Stimulated activated CD8-positive, alpha-beta memory T cell treated with anti-CD3 and anti-CD28 coated beads, Interleukin-12 subunit alpha, Interleukin-12 subunit beta, amount 100 ng/mL, for 24 hours (primary cell): ENCODE results near the gene PPEF1.
"Not testable (repeated sequence)": the region's sequence is repeated elsewhere in the genome, so short reads cannot be mapped to it uniquely, and the experiment has no call there.

Source experiments
- DNase-seq: peaks from one replicate; pipeline ENCODE4 v3.0.0-alpha.2; 2020; ENCODE audit errors: extremely low read depth

PPEF1 gene

DNA sequence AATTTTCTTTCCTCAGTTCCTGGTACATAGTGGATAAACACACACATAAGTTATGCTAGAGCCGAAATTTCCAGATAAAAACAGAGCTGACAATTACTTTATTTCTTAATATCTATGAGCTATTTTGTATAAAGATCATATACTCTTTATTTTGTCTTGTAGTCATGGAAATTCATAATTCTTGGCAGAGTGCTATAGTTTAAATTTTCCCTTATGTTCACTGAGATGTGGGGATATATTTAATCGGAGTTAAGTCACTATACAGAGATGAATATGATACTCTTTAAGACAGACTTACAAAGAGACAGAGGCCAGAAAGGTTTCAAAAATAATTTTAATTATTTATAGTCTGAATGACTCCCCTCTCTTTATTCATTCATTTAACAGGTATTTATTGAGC is 89.7 kb downstream of the PPEF1 start:
- no peak for DNase-seq

DNA sequence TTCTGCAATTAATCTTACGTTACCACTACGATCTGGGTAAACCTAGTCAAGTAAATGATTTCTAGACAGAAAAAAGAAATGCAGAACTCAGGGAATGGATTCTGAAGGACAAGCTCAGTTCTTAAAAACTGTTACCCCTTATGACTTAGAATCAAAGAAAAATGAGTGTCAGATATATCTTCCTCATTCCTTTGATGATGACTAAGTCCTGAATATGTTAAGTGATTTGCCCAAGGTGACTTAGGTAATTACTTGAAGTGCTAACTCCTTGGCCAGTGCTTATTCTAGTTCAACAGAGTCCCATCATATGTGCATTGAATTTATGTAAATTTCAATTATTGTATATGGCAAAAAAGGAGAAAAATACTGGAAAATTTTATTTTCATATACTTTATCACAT is 92.5 kb downstream of the PPEF1 start:
- DNase-seq = no peak

DNA sequence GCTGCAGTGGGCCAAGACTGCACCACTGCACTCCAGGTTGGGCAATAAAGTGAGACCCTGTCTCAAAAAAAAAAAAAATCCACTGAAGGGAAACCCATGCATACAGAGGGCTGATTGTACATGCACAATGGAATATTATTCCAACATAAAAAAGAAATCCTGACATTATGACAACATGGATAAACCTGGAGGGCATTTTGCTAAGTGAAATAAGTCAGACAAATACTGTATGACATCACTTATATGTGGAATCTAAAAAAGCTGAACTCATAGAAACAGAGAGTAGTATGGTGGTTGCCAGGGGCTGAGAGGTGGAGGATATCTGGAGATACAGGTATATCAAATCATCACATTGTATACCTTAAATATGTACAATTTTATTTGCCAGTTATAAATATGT is 102.2 kb downstream of the PPEF1 start:
- no peak for DNase-seq

DNA sequence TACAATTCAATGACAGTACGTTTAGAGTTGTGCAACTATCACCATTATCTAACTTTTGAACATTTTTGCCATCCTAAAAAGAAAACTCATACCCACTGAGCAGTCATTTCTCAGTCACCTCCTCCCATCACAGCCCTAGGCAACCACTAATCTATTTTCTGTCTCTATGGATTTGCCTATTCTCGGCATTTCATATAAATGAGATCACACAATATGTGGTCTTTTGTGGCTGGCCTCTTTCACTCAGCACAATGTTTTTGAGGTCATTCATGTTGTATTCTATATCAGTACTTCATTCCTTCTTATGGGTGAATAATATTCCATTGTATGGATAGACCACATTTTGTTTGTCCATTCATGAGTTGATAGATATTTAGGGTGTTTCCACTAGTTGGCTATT is 103.0 kb downstream of the PPEF1 start:
- DNase-seq = no peak

DNA sequence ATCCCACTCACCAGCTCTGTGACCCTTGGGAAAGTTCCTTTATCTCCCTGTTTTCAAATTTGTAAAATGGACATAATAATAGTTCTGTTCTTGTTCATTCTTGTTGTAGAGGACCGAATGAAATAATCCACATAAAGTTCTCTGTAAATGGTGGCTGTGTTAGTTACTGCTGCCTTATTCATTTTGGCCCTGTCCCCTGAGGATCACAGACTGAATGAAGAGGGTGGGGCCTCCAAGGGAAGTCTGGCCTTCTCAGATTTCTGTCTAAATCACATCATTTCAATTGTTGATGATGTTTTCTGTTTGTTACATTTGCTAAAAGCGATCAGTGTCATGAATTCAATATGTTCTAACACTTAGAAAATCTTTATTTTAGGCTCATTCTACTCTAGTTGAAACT is 117.9 kb downstream of the PPEF1 start:
- no peak for DNase-seq

DNA sequence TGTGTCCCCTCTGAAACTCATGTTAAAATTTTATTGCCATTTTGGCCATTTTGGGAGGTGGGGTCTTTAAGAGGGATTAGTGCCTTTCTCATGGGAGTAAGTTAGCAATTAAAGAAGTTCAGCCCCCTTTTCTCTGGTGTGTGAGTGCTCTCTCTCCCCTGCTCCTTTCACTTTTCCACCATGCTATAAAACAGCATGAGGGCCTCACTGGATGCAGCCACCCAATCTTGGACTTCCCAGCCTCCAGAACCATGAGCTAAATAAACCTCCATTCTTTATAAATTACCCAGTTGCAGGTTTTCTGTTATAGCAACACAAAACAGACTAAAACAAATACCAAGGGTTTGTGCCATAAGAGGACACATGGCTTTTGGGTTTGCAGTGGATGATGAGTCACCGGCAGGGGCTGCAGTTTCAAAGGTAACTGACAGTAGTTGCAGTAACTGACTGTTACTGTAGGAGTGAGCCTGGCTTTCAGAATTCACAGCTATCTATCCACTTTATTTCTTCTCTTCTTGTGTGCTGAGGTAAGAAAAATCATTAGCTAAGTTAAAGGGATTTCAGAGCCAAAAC is 121.5 kb downstream of the PPEF1 start:
- DNase-seq = no peak

DNA sequence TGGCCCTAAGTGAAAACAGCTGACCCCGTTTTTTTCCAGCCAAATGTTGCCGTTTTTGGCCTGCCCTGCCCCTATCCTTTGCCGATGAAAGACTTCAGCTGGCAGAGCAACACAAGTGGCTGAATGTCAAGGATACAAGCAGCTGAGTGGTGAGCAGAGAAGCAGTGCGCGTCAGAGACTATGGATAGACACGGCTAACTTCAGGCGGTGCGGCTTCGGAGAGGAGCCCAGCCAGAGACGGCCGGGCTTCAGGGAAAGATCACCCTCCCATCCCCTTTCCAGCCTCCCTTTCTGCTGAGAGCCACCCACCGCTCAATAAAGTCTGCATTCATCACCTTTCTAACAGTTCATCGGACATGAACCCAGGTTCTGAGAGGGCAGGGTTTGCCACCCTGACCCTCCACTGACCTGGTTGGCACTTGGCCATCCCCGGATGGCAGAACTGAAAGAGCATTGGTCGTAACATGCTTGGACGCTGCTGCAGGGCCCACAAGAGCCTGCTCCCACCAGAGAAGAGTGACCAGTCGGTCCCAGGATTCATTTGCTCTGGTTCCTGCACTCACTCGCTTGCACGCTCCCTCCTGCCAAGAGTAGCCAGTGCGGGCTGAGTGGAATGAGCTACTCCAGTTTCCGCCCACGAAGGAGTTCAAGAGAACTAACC is 125.8 kb downstream of the PPEF1 start:
- no peak for DNase-seq

DNA sequence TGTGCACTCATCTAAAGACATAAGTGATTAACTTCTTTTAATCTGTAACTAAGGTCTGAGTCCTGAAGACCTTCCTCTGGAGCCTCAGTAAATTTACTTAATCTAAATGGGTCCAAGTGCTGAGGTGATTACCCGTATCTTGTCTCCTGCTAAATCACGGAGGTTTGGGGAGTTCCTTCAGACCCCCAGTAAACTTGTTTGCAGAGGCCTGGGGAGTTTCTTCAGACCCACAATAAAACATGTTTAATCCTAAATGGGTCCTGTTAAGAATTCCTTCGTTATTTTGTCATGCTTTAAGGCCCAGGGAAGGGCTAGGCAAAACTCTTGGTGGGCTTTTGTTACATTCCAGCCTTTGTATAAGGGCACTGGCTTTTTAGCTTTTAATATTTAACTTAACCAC is 140.5 kb downstream of the PPEF1 start:
- DNase-seq = not testable (repeated sequence)

DNA sequence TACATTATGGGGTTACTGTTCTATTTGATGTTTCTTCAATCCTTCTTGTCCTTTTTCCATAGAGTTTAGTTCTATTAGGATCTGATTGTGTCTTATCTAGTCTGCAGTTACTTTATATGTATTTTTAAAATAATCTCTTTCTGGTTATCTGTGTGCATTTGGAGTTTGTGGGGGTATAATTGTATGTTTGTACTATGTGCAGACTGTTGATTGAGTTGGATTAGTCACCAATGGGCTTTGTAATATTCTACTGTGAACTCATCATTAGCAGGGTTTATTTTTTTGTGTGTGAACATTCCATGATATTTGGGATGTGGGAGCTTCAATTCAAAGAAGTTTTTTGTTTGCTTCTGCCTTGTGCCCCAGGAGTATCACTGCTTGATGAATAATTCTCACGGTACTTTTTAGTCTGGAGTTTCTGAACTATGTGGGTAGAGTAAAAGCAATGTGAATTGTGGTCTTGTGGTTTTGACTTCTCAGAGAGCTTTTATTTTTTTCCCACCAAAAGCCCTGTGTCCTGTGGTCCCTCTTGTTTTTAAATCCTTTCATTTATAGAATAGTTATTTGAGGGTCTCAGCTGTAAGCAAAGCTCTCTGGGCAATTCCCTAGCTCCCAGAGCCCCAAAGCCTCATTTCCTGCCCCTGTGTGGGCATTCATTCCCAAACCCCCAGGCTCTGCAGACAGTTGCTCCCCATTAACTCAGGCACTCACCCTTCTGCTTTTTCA is 148.6 kb downstream of the PPEF1 start:
- no peak for DNase-seq

DNA sequence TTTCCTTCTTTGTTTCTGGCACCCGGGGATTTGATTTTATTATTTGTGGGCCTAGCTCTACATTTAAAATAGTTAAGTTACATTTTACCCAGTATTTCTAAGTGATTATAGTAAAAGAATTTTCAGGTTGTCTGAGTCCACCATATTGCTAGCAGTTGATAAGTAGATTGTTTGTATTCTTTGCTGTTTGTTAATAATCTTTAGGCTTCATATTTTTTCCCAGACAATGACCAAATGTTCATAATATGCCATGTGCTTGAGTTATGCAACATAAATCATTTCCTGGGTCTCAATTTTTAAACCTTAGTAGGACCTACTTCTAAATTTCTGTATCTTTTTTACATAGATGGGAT is 149.2 kb downstream of the PPEF1 start:
- DNase-seq = no peak

DNA sequence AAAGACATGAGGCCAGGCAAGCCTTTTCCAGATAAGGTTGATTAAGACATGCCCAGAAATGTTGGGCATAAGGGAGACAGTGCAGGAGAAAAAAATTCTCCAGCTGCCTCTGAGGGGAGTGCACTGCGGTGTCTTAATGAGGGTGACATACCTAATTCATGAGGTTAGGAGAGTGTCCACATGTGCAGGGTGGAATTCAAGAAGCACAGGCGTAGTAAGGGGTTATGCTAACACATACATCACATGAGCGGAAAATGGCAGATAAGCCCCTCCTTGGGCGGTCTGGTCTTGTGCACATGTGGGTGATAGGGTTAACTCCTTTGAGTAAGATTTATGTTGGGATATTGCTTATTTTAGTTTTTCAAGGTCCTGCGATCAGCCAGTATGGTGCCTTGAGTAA is 154.1 kb downstream of the PPEF1 start:
- no peak for DNase-seq

DNA sequence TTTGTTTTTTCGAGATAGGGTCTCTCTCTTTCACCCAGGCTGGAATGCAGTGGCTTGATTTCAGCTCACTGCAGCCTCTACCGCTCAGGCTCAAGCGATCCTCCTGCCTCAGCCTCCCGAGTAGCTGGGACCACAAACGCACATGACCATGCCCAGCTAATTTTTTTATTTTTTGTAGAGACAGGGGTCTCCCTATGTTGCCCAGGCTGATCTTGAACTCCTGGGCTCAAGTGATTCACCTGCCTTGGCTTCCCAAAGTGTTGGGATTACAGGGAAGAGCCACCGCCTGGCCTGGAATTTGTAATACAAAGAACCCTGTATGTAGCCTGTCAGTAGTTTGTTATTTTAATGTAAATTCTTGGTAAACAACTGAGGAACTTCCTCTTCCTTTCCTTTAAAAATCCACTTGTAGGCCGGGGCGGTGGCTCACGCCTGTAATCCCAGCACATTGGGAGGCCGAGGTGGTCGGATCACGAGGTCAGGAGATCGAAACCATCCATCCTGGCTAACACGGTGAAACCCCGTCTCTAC is 157.0 kb downstream of the PPEF1 start:
- no peak for DNase-seq

DNA sequence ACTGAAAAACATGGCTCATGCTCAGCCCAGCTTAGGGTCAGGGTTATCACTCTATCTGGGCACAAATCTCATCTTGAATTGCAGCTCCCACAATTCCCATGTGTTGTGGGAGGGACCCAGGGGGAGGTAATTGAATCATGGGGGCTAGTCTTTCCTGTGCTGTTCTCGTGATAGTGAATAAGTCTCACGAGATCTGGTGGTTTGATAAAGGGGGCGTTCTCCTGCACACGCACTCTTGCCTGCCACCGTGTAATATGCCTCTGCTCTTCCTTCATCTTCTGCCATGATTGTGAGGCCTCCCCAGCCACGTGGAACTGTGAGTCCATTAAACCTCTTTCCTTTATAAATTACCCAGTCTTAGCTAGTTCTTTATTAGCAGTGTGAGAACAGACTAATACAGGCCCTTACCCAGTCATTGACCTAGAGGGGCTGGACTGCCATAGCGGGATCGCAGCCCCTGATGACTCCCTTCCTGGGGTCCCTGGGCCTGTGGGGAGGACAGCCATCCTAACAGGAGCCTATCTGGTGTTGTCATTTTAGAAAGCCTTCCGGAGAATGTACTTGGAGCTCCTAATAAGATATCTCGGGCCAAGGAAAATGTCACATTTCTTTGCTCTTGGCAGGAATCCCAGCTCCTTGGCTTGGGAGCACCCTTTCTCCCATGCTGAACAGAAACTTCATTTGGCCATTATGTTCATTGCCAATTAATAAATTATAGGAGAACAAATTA is 163.9 kb downstream of the PPEF1 start:
- DNase-seq = no peak

DNA sequence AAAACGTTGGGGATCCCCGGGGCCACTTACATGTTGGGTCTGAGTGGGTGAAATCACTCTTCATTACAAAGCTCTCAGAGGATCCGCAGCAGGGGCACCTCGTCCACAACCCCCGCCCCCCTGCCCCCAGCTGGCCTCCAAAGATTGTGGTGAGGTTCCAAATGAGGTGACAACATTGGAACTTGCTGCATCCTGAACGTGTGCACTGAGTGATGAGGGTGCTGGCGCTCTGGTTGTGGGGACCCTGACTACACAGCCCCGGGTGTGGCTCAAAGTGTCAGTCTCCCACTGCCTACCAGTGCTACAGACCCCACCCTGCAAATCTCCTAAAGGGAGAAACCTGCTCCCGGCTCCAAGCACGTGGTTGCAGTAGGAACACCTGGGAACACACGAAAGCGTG is 164.5 kb downstream of the PPEF1 start:
- DNase-seq = no peak

DNA sequence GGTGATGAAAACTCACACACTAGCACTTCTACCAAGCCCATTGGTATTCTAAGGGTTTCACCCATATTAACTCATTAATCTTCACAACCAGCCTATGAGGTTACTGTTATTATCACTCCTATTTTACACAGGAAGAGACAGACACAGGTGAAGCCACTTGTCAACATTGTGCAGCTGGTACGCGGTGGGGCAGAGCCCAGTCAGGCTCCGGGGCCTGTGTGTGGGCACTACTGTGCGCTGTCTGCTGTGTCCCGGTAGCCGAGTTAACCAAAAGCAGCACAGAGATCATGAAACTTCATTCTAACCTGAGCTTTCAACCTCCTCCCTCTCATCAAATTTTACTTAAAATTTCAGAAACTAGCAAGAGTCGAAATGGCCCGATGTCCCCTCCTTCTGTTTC is 165.2 kb downstream of the PPEF1 start:
- DNase-seq = no peak

DNA sequence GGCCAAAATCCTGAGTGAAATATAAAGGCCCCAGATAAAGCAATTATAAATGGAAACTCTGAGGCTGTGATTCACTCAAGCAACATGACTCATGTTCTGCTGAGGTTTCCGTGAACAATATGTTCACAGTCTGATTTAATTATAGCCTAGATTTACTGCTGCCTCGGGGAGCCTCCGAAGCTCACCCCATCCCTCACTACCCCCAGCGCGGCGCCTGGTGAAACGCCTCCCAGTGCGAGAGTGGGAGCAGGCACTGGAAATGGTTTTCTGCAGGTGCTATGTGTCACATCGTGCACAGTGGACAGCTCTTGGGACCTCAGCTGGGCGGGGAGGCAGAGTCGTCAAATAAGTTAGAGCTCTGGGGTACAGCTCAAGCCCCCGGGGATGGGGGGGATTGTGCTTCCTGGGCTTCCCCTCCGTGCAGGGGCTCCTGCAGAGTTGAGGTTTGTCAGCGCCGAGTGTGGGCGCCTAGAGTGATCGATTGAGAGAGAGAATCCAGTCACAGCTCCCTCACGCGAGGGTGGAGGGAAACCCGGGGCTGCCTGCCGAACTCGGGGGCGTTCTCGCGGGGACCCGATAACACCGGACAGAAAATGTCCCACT is 165.8 kb downstream of the PPEF1 start:
- no peak for DNase-seq

DNA sequence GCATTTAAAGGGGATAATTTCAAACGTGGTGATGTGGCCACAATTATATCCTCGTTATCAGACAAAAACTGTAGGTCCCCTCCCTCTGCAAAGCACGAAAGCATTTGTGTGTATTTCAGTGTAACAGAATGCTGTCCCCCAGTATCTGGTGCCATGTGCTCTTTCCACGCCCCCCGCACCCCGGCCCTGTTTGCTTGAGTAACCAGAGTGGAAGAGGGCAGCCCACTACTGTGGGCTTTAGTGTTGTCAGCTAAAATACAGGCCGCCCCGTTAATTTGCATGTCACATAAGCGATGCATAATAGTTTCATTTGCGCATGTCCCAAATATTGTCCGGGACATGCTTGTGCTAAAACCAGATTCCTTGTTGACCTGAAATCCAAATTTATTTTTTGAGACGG is 166.4 kb downstream of the PPEF1 start:
- no peak for DNase-seq

DNA sequence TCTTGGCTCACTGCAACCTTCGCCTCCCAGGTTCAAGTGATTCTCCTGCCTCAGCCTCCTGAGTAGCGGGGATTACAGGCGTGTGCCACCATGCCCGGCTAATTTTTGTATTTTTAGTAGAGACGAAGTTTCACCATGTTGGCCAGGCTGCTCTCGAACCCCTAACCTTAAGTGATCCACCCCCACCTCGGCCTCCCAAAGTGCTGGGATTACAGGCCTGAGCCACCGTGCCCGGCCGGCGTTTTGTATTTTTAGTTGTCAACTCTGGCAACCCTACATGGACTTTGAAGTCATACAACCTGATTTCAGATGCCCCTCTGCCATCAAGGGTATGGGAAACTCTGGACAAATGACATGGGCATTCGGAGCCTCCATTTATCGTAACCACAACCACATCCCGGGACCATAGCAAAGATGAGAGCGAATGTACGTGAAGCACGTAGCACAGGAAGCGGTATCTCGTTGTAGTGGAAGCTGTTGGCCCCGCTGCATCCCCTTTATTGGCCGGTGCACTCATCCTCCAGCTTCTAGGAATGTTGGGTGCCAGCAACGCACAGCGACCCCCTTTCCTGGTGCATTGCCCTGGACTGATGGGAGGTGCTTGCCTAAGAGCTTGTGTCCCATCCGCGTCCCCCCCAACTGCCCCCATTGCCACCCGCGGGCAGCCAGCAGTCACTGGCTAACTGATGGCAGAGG is 167.3 kb downstream of the PPEF1 start:
- no peak for DNase-seq

DNA sequence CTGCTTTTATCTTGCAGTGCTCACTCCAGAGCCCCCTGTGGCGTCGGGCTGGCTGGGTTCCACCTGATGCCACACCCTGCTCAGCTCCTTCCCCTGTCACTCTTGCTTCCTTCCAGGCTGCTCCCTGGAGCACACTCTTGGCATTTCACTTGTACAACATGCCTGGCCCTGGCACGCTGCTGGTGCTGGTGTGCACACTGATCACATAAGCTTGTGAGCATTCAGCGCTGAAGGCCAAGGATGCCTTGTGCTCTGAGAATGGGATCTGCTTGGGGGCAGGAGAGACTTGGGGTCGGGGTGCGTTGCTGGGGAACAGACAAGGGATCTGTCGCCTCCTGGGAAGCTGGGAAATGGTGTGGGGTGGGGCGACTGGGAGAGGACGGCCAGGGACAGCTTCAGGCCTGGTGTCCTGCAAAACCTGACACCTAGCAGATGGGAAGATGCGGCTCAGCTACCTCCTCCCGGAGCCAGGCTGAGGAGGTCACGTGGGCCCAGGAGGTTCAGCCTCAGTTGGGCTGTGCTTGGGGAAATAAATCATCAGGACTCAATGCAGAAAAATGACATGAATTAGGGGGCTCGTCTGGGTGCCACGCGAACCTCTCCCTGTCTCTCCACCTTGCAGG is 167.9 kb downstream of the PPEF1 start:
- DNase-seq = no peak

DNA sequence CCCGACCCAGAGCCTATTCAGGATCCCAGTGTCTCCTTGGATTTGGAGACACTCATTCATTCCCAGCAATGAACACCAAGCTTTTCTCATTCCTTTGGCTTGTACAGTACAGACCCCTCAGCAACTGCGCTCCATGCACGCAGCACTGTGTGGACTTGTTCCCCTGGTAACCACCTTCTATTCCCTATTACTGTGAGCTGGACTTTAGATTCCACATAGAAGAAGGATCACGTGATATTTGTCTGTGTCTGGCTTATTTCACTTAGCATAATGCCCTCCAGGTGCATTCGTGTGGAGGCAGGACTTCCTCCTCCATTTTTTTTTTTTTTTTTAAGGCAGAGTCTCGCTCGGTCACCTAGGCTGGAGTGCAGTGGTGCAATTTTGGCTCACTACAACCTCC is 170.0 kb downstream of the PPEF1 start:
- no peak for DNase-seq
